Natural killer cell (primary cell): ENCODE data around the gene HOXB6. TPM values are rescaled to one million over a fixed set of nuclear protein-coding genes. Genes with fewer than 3 reads are reported as not detected.

Experiments used
- ATAC-seq, 3 donors: fragments of 150-1000 bp in 2 of 3; fragments of 200-7000 bp in 1 of 3; cut with Tn5 transposase; 1 replicate in 1 of 3; 2 replicates in 2 of 3; pipeline ENCODE4 v1.10.0; 2021; ENCODE audit warnings: mild to moderate bottlenecking in 2 of 3, moderate library complexity in 2 of 3
- DNase-seq, 2 donors: peaks; one replicate each; pipeline versions ENCODE4 v3.0.0 to v3.0.0-alpha.2; 2013 to 2021; ENCODE audit warnings: mixed read lengths in 1 of 2
- H3K27ac ChIP-seq: one replicate; pipeline ENCODE4 v1.5.1; 2013; ENCODE audit warnings: mild to moderate bottlenecking, low read length
- H3K27me3 ChIP-seq: one replicate; pipeline ENCODE4 v1.6.1; 2013; ENCODE audit warnings: low read length; ENCODE audit not compliant: control insufficient read depth, insufficient read depth
- H3K36me3 ChIP-seq: one replicate; pipeline ENCODE4 v1.6.1; 2013; ENCODE audit warnings: low read length; ENCODE audit not compliant: control insufficient read depth, insufficient read depth
- H3K4me1 ChIP-seq: one replicate; pipeline ENCODE4 v1.6.1; 2013; ENCODE audit warnings: low read length; ENCODE audit not compliant: control insufficient read depth, insufficient read depth
- H3K4me3 ChIP-seq: one replicate; pipeline ENCODE4 v1.5.1; 2013; ENCODE audit warnings: low read length
- H3K9me3 ChIP-seq: one replicate; pipeline ENCODE4 v1.6.1; 2013; ENCODE audit warnings: low read length; ENCODE audit not compliant: control insufficient read depth, insufficient read depth
- H3K27ac Mint-ChIP-seq, 2 donors: one replicate each; pipeline ENCODE4 v1.8.0; 2022; ENCODE audit warnings: mild to moderate bottlenecking in 2 of 2, mixed read lengths in 2 of 2, moderate library complexity in 1 of 2
- H3K27me3 Mint-ChIP-seq, 2 donors: one replicate each; pipeline ENCODE4 v1.8.0; 2022; ENCODE audit warnings: low read depth in 2 of 2, mixed read lengths in 2 of 2
- H3K36me3 Mint-ChIP-seq: one replicate; pipeline ENCODE4 v1.8.0; 2022; ENCODE audit warnings: mixed read lengths
- H3K4me1 Mint-ChIP-seq, 2 donors: one replicate each; pipeline ENCODE4 v1.8.0; 2022; ENCODE audit warnings: mixed read lengths in 2 of 2
- H3K4me3 Mint-ChIP-seq: one replicate; pipeline ENCODE4 v1.8.0; 2022; ENCODE audit warnings: mild to moderate bottlenecking, moderate library complexity, mixed read lengths
- H3K9me3 Mint-ChIP-seq, 2 donors: one replicate each; pipeline ENCODE4 v1.8.0; 2022; ENCODE audit warnings: mixed read lengths in 2 of 2
- WGBS: methylation state at CpG from one replicate; pipeline ENCODE4 v1.1.7; 2013; ENCODE audit warnings: missing lambda C conversion rate; ENCODE audit not compliant: insufficient coverage; 5-methylcytosine and 5-hydroxymethylcytosine counted together
- intact Hi-C: fragments of 100-400 bp; cut with micrococcal nuclease; formaldehyde crosslinking; loops from one replicate; pipeline ENCODE4 v1.14.2; 2022
- total RNA-seq, 4 donors: library from RNA; stranded (reverse); fragments of 120-200 nt in 1 of 4; gene quantifications; one replicate each; pipeline versions ENCODE4 v1.2.3 to v1.2.4, GENCODE V29; 2013 to 2022
- TF ChIP-seq, protein P1 (sequence below): fragments of 200-600 bp; IDR thresholded peaks from one replicate; pipeline ENCODE4 v1.8.0; 2022; ENCODE audit warnings: antibody characterized with exemption

Gene HOXB6
- total RNA-seq, 3 donors from 2014 or later (not counting 1 experiment from before 2014, with no cell fraction given) = not detected

GRCh38 chr17:48595278-48595999, 9.3 kb downstream of the HOXB6 start:
- Mint-ChIP-seq H3K36me3 (no peaks in the 10 kb centered on the region), H3K9me3 (no peaks in the 10 kb centered on the region), H3K4me1 (peaks cover 45 to 49% of the 10 kb centered on the region in 2 donors), H3K4me3 (peak overlapping the region; percentile 42), H3K27ac (no peak overlapping the region), H3K27me3 (peaks cover 81 to 87% of the 10 kb centered on the region in 2 donors)
- no peaks in the 10 kb centered on the region for H3K36me3 ChIP-seq
- TF ChIP-seq, protein P1, sequence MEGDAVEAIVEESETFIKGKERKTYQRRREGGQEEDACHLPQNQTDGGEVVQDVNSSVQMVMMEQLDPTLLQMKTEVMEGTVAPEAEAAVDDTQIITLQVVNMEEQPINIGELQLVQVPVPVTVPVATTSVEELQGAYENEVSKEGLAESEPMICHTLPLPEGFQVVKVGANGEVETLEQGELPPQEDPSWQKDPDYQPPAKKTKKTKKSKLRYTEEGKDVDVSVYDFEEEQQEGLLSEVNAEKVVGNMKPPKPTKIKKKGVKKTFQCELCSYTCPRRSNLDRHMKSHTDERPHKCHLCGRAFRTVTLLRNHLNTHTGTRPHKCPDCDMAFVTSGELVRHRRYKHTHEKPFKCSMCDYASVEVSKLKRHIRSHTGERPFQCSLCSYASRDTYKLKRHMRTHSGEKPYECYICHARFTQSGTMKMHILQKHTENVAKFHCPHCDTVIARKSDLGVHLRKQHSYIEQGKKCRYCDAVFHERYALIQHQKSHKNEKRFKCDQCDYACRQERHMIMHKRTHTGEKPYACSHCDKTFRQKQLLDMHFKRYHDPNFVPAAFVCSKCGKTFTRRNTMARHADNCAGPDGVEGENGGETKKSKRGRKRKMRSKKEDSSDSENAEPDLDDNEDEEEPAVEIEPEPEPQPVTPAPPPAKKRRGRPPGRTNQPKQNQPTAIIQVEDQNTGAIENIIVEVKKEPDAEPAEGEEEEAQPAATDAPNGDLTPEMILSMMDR = no peak
- intact Hi-C loops = no loop called here
- WGBS = 94% methylated on average over 20 of the region's 25 CpGs
- H3K9me3 ChIP-seq = no peaks in the 10 kb centered on the region
- H3K4me1 ChIP-seq = peaks cover 49% of the 10 kb centered on the region
- H3K4me3 ChIP-seq = no peak overlapping the region
- peaks cover 72% of the 10 kb centered on the region for H3K27me3 ChIP-seq
- H3K27ac ChIP-seq = no peak overlapping the region
- no peak for ATAC-seq
- no peak for DNase-seq

- Histone ChIP-seq H3K27me3 (peaks cover 71% of the 10 kb centered on the region), H3K27ac (no peak overlapping the region), H3K4me3 (no peak overlapping the region), H3K9me3 (no peaks in the 10 kb centered on the region), H3K36me3 (no peaks in the 10 kb centered on the region), H3K4me1 (peaks cover 49% of the 10 kb centered on the region)
- H3K27me3 Mint-ChIP-seq = peaks cover 81 to 86% of the 10 kb centered on the region in 2 donors
- H3K4me1 Mint-ChIP-seq = peaks cover 45 to 55% of the 10 kb centered on the region in 2 donors
- WGBS = 87% methylated on average over 25 of the region's 25 CpGs
- ATAC-seq = no peak
- H3K27ac Mint-ChIP-seq = no peak overlapping the region
- H3K4me3 Mint-ChIP-seq = peak overlapping the region; percentile 42
- TF ChIP-seq, protein P1 = no peak
- no peaks in the 10 kb centered on the region for H3K9me3 Mint-ChIP-seq
- DNase-seq = no peak
- intact Hi-C loops = loop anchor here (5.0 kb wide), 1 partner anchor 332 kb away; no protein-coding TSS in a partner anchor
- H3K36me3 Mint-ChIP-seq = no peaks in the 10 kb centered on the region
Measured at GRCh38 chr17:48594538-48595277, 10.1 kb downstream of the HOXB6 start.

DNA sequence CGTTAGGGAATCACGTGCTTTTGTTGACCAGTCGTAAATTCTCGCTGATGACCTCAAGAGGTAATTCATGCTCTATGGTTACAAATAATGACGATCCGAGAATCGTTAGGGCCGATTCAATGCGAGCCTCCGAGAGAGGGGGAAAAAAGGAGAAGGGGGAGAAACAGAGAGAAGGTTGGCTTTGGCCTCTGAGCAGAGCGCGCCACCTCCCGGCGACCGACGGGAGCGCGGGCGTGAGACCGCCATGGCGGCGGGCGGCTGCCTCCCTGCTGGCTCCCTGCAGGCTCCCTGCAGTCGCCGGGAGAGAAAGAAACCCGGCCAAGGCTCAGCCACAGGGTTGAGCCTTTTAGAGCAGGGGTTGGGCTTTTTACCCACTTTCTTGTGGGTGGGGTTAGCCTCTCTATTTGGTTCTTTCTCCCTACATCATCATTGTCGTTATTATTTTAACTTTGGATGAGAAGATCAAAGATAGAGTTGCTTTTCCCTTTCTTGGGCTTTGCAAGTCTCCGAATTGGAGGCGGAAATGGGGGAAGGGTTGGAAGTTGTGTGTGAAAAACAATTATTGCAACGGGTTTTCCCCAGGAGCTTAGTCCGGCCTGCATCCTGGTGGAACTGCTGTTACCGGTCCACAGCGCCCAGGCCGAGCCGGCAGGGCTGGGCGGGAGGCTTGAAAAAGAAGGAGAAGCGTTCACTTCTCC, 10.8 kb downstream of the HOXB6 start:
- intact Hi-C loops = loop anchor here (1.0 to 5.0 kb wide), 2 partner anchors 258 to 332 kb away; no protein-coding TSS in a partner anchor
- H3K27ac ChIP-seq = no peak overlapping the region
- peaks cover 79 to 87% of the 10 kb centered on the region in 2 donors for H3K27me3 Mint-ChIP-seq
- DNase-seq (peak; percentile 82 to 90), ATAC-seq (peak; percentile 74 to 81 (median 75))
- peak overlapping the region; percentile 87 for H3K4me3 Mint-ChIP-seq
- peaks cover 45 to 56% of the 10 kb centered on the region in 2 donors for H3K4me1 Mint-ChIP-seq
- H3K27ac Mint-ChIP-seq = peak overlapping the region in 1 of 2 donors; percentile 48
- H3K4me3 ChIP-seq = no peak overlapping the region
- H3K9me3 Mint-ChIP-seq = no peaks in the 10 kb centered on the region
- no peaks in the 10 kb centered on the region for H3K36me3 ChIP-seq
- TF ChIP-seq, protein P1 = peak; percentile 87
- WGBS = 20% methylated on average over 36 of the region's 37 CpGs
- no peaks in the 10 kb centered on the region for H3K36me3 Mint-ChIP-seq
- no peaks in the 10 kb centered on the region for H3K9me3 ChIP-seq
- H3K4me1 ChIP-seq = peaks cover 49% of the 10 kb centered on the region
- H3K27me3 ChIP-seq = peaks cover 69% of the 10 kb centered on the region
